Activated CD8-positive, alpha-beta memory T cell treated with anti-CD3 and anti-CD28 coated beads, Interleukin-2, amount 10 ng/mL, durations not matched to agents 7 days and 5 days (primary cell): ENCODE measurements around the gene LPCAT1. TPM values are rescaled to one million over a fixed set of nuclear protein-coding genes. Genes with fewer than 3 reads are reported as not detected.

ENCODE experiments used
- ATAC-seq: fragments of 150-1000 bp; cut with Tn5 transposase; one replicate; pipeline ENCODE4 v1.10.0; 2021; ENCODE audit warnings: moderate library complexity
- CTCF ChIA-PET: fragments of 350-600 bp; sonication (Branson Sonifier 250); formaldehyde crosslinking; loops from one replicate; lab custom pipeline; 2021; ENCODE audit warnings: antibody characterized with exemption; lab: Charles Lee
- DNase-seq: peaks from one replicate; pipeline ENCODE4 v3.0.0-alpha.2; 2020
- H3K27ac Mint-ChIP-seq: one replicate; pipeline ENCODE4 v1.8.0; 2021; ENCODE audit warnings: mild to moderate bottlenecking, mixed read lengths
- H3K27me3 Mint-ChIP-seq: one replicate; pipeline ENCODE4 v1.8.0; 2021; ENCODE audit warnings: mixed read lengths
- H3K36me3 Mint-ChIP-seq: one replicate; pipeline ENCODE4 v1.8.0; 2021; ENCODE audit warnings: mild to moderate bottlenecking, mixed read lengths
- H3K4me1 Mint-ChIP-seq: one replicate; pipeline ENCODE4 v1.8.0; 2021; ENCODE audit warnings: mixed read lengths
- H3K4me3 Mint-ChIP-seq: one replicate; pipeline ENCODE4 v1.8.0; 2021; ENCODE audit warnings: mild to moderate bottlenecking, moderate library complexity, mixed read lengths
- H3K9me3 Mint-ChIP-seq: one replicate; pipeline ENCODE4 v1.8.0; 2022; ENCODE audit warnings: low read depth, mixed read lengths
- total RNA-seq, 2 experiments: library from RNA; stranded (reverse); gene quantifications; one replicate each; pipeline ENCODE4 v1.2.3, GENCODE V29; 2021

LPCAT1 gene
- total RNA-seq, 2 experiments from 2014 or later = 83.8 to 85.3 TPM

DNA sequence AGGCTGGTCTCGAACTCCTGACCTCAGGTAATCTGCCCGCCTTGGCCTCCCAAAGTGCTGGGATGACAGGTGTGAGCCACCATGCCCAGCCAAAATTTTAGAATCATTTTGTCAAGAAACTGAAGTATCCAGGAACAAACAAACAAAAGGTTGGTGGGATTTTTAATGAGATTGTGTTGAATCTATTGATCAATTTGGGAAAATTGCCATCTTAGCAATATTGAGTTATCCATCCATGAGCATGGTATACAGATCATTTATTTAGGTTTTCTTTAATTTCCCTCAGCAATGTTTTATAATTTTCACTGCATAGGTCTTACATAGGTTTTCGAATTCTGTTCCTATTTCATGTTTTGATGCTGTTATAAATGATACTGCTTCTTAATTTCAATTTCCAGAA, 5.7 kb upstream of the LPCAT1 start:
- CTCF ChIA-PET = interaction anchor here (1.3 to 1.6 kb wide), 3 partner anchors 13 to 150 kb away, joined by 4 to 5 read pairs (median 4); no protein-coding TSS in a partner anchor
- H3K9me3 Mint-ChIP-seq = no peaks in the 10 kb centered on the region
- H3K36me3 Mint-ChIP-seq = no peaks in the 10 kb centered on the region
- peak; percentile 27 for DNase-seq
- no peaks in the 10 kb centered on the region for H3K4me1 Mint-ChIP-seq
- peaks cover 28% of the 10 kb centered on the region for H3K27me3 Mint-ChIP-seq
- H3K4me3 Mint-ChIP-seq = no peak overlapping the region
- ATAC-seq = no peak
- no peak overlapping the region for H3K27ac Mint-ChIP-seq

DNA sequence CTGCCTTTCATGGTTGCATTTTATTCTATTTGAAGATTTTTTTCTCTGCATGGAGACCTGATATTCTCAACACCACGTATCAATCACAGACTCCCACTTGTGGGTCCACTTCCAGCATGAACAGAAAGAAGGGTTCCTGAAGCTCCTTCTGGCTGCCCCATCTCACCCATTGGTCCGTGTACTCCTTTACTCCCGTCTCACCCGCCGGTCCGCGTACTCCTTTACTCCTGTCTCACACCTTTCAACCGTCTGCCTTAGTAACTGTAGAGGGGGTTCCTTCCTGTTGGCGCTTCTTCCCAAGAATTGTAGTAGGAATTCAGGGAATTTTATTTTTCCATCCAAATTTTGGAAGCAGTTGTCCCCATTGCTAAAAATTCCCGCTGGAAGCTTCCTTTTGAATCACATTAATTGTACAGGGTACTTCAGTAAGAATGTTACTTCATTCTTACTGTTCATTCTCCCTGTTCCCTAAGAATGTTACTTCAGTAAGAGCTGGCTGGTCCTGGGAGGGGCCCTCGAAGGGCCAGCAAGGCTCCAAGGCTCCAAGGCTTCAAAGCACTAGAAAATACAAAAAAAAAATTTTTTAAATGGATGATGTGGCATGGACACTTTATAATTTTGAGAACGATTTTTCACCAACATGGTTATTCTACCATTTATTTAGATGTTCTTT, 3.9 kb upstream of the LPCAT1 start:
- no peak overlapping the region for H3K4me3 Mint-ChIP-seq
- CTCF ChIA-PET = interaction anchor here (0.8 kb wide), 1 partner anchor 10 kb away, joined by 3 read pairs; no protein-coding TSS in a partner anchor
- peaks cover 18% of the 10 kb centered on the region for H3K27me3 Mint-ChIP-seq
- DNase-seq (peak; percentile 26), ATAC-seq (no peak)
- no peak overlapping the region for H3K27ac Mint-ChIP-seq
- H3K36me3 Mint-ChIP-seq = no peaks in the 10 kb centered on the region
- peaks cover 2% of the 10 kb centered on the region for H3K4me1 Mint-ChIP-seq
- H3K9me3 Mint-ChIP-seq = no peaks in the 10 kb centered on the region

DNA sequence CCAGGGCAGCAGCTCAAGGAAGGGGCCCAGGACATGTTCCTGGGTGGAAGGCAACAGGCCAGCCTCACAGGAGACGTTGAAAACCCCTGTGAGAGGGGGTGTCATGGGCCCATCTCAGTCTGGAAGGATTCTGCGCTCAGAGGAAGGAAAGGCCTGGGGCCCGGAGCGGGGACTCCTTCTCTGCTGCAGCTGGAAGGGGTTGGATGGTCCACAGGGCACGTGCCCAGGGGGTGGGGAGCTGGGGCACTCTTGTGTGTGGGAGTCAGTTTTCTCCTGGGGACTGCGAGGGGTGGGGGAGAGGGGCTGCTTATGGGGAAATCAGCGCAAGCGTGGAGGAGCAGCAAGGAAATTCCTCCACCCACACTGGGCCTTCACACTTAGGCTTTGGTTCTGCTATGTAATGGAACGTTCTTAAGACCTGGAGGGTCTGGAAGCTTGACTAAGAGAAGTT, 2.9 kb upstream of the LPCAT1 start:
- ATAC-seq (no peak), DNase-seq (peak; percentile 37)
- H3K27me3 Mint-ChIP-seq = peaks cover 11% of the 10 kb centered on the region
- H3K27ac Mint-ChIP-seq = no peak overlapping the region
- H3K36me3 Mint-ChIP-seq = no peaks in the 10 kb centered on the region
- CTCF ChIA-PET = interaction anchor here (0.8 to 1.2 kb wide), 2 partner anchors 11 kb away, joined by 3 read pairs; no protein-coding TSS in a partner anchor
- no peaks in the 10 kb centered on the region for H3K9me3 Mint-ChIP-seq
- H3K4me3 Mint-ChIP-seq = no peak overlapping the region
- H3K4me1 Mint-ChIP-seq = peaks cover 10% of the 10 kb centered on the region

DNA sequence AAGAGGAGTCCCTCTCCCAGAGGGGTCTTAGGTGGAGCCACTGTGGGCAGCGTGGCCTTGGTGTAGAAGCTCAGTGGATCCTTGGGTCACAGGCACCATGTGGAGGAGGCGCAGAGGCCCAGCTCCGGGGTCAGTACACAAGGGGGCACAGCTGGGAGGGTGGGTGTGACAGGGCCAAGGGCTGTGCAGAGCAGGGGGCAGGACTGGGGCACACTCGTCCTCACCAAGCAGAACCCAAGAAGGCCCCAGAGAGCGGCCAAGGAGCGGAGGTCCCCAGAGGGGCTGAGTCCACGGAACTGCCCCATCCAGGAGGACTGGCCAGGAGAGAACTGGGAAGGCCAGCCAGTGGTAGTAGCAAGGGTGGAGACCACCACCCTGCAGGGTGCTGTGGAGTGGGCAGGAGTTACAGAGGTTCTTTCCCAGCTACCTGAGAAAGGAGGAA, 2.5 kb upstream of the LPCAT1 start:
- H3K27ac Mint-ChIP-seq = no peak overlapping the region
- H3K4me3 Mint-ChIP-seq = no peak overlapping the region
- no peaks in the 10 kb centered on the region for H3K9me3 Mint-ChIP-seq
- no peak for ATAC-seq
- H3K36me3 Mint-ChIP-seq = no peaks in the 10 kb centered on the region
- peaks cover 14% of the 10 kb centered on the region for H3K4me1 Mint-ChIP-seq
- CTCF ChIA-PET = interaction anchor here (0.9 to 1.2 kb wide), 2 partner anchors 10 to 11 kb away, joined by 3 to 4 read pairs; no protein-coding TSS in a partner anchor
- peak; percentile 38 for DNase-seq
- peaks cover 11% of the 10 kb centered on the region for H3K27me3 Mint-ChIP-seq

DNA sequence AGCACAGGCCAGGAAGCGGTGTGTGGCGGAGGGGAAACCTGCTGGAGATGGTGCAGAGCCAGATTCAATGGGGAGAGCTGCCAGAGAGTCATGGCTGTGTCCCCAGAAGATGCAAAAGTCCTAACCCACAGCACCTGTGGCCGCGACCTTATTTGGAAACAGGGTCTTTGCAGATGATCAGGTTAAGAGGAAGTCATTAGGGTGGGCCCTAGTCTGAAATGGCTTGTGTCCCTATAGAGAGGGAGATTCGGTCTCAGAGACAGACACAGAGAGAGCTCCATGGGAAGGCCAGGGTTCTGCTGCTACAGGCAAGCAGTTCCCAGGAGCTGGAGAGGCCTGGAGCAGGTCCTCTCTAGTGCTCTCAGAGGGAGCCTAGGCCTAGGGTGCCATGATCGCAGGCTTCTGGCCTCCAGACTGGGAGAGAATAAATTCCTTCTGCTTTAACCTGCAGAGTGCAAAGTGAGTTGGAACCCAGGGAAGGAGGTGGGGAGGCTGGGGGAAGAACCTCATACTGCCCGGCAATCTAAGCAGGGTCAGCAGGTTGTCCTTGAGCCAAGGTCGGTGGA, 1.9 kb upstream of the LPCAT1 start:
- Mint-ChIP-seq H3K9me3 (no peaks in the 10 kb centered on the region), H3K4me1 (peaks cover 19% of the 10 kb centered on the region), H3K27ac (peak overlapping the region; percentile 26), H3K27me3 (peaks cover 7% of the 10 kb centered on the region), H3K36me3 (peaks cover 4% of the 10 kb centered on the region), H3K4me3 (no peak overlapping the region)
- DNase-seq (peak; percentile 26), ATAC-seq (no peak)
- CTCF ChIA-PET = interaction anchor here (0.9 to 1.2 kb wide), 2 partner anchors 10 to 11 kb away, joined by 3 to 4 read pairs; no protein-coding TSS in a partner anchor

DNA sequence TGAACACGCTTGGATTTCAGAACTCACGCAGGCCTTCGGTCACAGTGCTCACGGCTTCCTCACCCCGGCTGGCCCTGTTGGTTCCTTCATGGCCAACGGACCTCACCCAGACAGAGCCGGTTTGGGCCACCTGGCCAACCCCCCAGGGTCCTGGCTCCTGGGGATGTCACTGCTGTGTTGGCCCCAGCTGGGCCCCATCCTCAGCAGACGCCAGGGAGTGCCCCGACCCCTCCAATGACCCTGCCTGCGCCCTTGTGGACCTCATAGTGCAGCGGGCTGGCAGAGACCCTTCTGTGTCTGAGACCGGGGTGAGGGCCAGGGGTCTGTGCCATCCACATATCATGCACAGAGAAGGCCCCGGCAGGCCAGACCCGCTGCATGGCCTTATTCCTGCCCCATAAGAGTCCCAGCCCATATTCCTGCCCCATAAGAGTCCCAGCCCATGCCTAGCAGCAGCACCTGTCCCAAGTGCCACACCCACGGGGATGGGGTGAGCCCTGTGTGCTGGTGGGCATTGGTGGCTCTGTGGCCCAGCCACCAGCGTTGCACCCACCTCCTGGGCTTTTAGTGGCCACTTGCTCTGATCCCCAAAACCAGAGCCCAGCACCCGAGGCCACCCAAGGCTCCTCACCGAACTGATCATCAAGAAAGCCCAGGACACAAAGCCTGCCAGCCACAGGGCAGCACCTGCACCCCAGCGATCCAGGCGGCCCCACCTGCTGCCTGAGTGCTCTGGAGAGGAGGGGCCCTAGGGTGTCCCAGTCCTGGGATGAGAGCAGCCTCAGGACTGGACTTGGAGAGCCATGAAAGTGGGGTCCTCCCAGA, 1.3 kb upstream of the LPCAT1 start:
- CTCF ChIA-PET = interaction anchor here (0.7 to 0.9 kb wide), 2 partner anchors 11 to 145 kb away, joined by 3 to 4 read pairs; no protein-coding TSS in a partner anchor
- Mint-ChIP-seq H3K27ac (no peak overlapping the region), H3K9me3 (no peaks in the 10 kb centered on the region), H3K27me3 (peaks cover 2% of the 10 kb centered on the region), H3K4me3 (no peak overlapping the region), H3K36me3 (peaks cover 8% of the 10 kb centered on the region), H3K4me1 (peaks cover 22% of the 10 kb centered on the region)
- DNase-seq = peak; percentile 38
- no peak for ATAC-seq

DNA sequence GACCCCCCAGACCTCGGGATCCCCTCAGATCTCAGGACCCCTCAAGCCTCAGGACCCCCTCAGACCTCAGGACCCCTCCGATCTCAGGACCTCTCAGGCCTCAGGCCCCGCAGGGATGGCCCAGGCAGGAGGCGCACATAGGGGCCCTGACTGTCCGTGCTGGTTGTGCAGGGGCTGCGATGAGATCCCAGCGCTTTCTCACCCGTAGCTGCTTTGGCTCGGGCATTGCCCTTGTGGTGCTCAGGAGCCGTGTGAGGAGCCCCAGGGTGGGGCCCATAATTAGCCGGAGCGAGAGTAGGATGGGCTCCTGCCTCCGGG, 680 bp upstream of the LPCAT1 start:
- H3K4me3 Mint-ChIP-seq = peak overlapping the region; percentile 42
- CTCF ChIA-PET = interaction anchor here (0.7 to 1.5 kb wide), 3 partner anchors 14 to 144 kb away, joined by 3 to 4 read pairs (median 3); no protein-coding TSS in a partner anchor
- H3K36me3 Mint-ChIP-seq = peaks cover 11% of the 10 kb centered on the region
- peak overlapping the region; percentile 73 for H3K27ac Mint-ChIP-seq
- ATAC-seq = no peak
- H3K4me1 Mint-ChIP-seq = peaks cover 27% of the 10 kb centered on the region
- no peak for DNase-seq
- no peaks in the 10 kb centered on the region for H3K27me3 Mint-ChIP-seq
- H3K9me3 Mint-ChIP-seq = no peaks in the 10 kb centered on the region

DNA sequence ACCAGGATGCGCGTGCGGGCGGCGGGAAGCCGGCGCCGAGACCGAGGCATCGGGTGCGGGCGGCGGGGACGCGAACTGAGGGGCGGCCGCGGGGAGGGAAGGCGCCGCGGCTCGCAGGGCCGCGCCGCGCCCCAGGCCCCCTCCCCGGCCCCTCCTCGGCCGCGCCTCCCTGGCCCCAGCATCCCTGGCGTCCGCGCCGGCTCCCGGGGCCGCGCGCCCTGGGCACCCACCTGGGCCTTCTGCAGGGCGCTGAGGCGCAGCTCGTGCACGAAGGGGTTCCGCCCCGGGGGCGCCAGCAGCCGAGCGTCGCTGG, 324 bp downstream of the LPCAT1 start:
- no peak overlapping the region for H3K27ac Mint-ChIP-seq
- no peaks in the 10 kb centered on the region for H3K27me3 Mint-ChIP-seq
- CTCF ChIA-PET = interaction anchor here (1.1 to 2.3 kb wide), 3 partner anchors 15 to 34 kb away, joined by 3 to 6 read pairs (median 3); no protein-coding TSS in a partner anchor
- ATAC-seq (peak; percentile 48), DNase-seq (no peak)
- H3K36me3 Mint-ChIP-seq = peaks cover 20% of the 10 kb centered on the region
- H3K4me1 Mint-ChIP-seq = peaks cover 37% of the 10 kb centered on the region
- H3K4me3 Mint-ChIP-seq = peak overlapping the region; percentile 79
- no peaks in the 10 kb centered on the region for H3K9me3 Mint-ChIP-seq

DNA sequence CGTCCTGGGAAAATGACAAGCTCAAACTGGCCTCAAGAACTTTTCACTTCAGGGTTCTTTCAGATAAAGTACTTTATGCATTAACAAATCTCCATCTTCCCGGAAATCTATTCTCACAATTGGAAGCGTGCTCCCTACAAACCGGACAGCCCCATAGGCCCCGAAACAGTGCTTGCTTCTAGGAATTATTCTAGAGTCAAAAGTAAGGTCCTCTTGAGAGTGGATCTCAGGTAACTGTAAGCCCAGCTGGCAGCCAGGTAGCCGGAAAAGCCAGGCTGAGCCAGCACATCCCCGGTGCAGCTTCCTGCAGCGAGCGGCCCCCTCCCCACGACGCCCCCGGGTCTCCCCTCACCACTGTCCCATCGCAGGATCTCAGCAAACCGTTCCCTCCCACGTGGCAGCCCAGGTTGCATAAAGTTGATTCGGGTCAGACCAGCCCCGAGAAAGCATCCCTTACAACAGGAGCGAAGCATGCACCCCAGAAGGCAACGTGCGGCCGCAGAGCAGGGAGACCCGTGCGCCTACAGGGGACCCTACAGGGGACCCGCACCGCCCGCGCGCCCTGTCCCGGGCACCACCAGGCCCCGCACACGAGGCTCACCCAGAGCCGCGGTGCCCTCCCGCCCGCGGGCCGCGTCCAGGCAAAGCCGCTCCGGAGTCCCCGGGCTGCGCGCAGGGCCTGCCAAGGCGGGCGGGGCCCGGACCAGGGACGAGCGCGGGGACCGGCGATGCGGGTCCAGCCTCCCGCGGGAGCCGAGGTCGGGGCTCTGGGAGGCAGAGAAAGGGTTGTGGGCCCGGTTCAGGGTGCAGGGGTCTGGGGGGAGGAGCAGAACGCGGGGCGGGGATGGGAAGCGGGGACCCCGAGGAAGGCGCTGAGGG, 920 bp downstream of the LPCAT1 start:
- H3K4me1 Mint-ChIP-seq = peaks cover 41% of the 10 kb centered on the region
- H3K9me3 Mint-ChIP-seq = no peaks in the 10 kb centered on the region
- DNase-seq = peak; percentile 47
- peak; percentile 20 for ATAC-seq
- H3K27ac Mint-ChIP-seq = peak overlapping the region; percentile 39
- H3K27me3 Mint-ChIP-seq = no peaks in the 10 kb centered on the region
- peaks cover 20% of the 10 kb centered on the region for H3K36me3 Mint-ChIP-seq
- H3K4me3 Mint-ChIP-seq = peak overlapping the region; percentile 79
- CTCF ChIA-PET = interaction anchor here (0.9 to 2.3 kb wide), 8 partner anchors 10 to 71 kb away, joined by 3 to 6 read pairs (median 4); no protein-coding TSS in a partner anchor

DNA sequence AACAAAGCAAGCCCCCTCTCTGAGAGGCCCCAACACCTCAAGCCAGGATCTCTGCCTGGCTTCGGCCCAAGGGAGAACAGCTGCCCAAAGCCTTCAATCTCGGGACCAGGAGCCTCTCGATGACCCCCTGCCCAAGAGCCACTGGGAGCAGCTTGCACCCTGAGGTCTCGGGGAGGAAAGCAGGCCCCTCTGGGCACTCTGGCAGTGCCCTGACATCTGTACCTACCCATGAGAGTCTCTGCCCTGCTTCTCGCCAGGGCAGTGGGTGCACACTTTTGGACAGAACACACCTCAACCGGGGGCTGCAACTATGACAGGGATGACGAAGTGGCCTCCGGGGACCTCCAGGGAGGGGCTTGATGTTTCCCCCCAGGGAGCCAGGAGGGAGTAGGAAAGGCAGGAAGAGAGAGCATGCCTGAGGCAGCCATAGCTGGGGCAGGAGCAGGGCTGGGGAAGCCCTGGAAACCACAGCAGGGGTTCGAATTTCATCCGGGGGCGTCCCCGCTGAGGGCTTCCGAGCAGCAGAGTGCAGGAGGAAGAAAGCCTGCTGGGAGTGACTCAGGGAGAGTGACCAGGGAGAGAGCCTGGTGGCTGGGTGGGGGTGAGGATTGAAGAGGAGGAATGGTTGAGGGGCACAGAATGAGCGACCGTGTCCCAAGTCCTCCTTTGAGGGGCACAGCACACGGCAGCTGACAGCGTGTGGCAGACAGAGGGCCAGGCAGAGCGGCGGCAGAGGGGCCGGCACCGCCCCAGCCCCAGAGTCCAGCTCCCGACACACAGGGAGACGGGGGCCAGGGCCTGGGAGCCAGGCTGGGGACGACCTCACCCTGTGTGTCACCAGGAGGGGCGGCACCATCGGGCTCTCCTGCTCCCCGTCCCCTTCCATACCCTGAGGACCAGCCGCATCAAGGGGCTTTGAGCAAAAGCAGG, 1.8 kb downstream of the LPCAT1 start:
- ATAC-seq (no peak), DNase-seq (peak; percentile 40)
- Mint-ChIP-seq H3K9me3 (no peaks in the 10 kb centered on the region), H3K27me3 (no peaks in the 10 kb centered on the region), H3K27ac (peak overlapping the region; percentile 61), H3K36me3 (peaks cover 23% of the 10 kb centered on the region), H3K4me3 (peak overlapping the region; percentile 79), H3K4me1 (peaks cover 45% of the 10 kb centered on the region)
- CTCF ChIA-PET = interaction anchor here (0.9 to 2.3 kb wide), 7 partner anchors 10 to 72 kb away, joined by 3 to 6 read pairs (median 4); no protein-coding TSS in a partner anchor

DNA sequence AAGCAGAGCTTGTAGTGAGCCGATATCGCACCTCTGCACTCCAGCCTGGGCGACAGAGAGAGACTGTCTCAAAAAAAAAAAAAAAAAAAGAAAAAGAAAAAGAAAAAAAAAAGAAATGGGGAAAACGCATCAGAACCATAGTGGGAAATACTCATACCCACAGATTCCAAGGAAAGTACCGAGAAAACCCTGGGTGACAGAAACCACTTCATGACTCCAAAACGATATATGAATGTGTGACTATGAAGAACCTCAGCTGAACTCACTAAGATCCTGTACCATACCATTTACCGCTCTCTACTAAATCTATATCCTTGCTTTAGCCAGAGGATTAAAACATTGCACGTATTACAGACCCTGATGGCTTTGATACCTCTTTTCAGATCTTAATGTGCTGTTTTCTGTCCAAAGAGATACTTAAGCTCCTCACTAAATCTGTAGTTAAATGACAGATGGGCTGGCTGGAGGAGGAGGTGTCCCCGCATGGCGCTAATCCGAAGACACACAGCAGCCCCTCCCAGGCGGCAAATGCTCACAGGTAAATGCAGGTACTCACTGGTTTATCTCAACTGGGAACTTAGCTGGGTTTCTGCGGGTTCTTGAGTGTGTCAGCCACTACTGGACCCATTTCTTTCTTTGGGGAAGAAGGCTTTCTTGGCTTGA, 2.8 kb downstream of the LPCAT1 start:
- H3K4me1 Mint-ChIP-seq = peaks cover 55% of the 10 kb centered on the region
- no peak for ATAC-seq
- DNase-seq = peak; percentile 39
- peak overlapping the region; percentile 22 for H3K4me3 Mint-ChIP-seq
- H3K36me3 Mint-ChIP-seq = peaks cover 23% of the 10 kb centered on the region
- no peaks in the 10 kb centered on the region for H3K27me3 Mint-ChIP-seq
- CTCF ChIA-PET = interaction anchor here (1.0 to 1.2 kb wide), 2 partner anchors 15 to 37 kb away, joined by 3 read pairs; no protein-coding TSS in a partner anchor
- H3K9me3 Mint-ChIP-seq = no peaks in the 10 kb centered on the region
- no peak overlapping the region for H3K27ac Mint-ChIP-seq
